ENCODE results near the gene SLC4A2. TPM values are rescaled to one million over a fixed set of nuclear protein-coding genes. Genes with fewer than 3 reads are reported as not detected.

Gene SLC4A2
- total RNA-seq, 1 donor from 2014 or later: 127 TPM

DNA sequence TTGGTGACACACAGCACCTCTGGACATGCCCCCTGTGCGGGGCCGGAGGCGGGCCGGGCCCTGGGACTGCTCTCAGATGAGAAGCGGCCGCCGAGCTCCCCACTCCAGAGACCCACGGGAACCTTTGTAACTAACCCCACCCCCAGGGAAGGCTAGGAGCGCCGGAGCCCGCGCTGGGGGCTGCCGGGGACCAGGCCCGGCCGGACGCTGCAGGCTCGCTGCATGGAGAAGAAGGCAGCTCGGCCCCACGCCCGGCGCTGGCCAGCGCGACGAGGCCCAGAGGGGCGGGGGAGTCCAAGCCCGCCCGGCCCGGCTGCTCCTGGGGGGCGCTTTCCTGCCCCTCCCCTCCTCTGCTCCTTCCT, 63.4 kb downstream of the SLC4A2 start:
- H3K36me3 Mint-ChIP-seq (ENCODE audit: low read depth): peaks cover 16% of the 10 kb centered on the region
- no peak for DNase-seq
- intact Hi-C loops (cut with micrococcal nuclease): loop anchor here (10.0 kb wide), 1 partner anchor 122 kb away; the partner anchor contains the start of gene SMARCD3
- H3K4me1 Mint-ChIP-seq: no peaks in the 10 kb centered on the region
- H3K4me3 Mint-ChIP-seq: no peak overlapping the region
- H3K27me3 Mint-ChIP-seq: no peaks in the 10 kb centered on the region
- no peak overlapping the region for H3K27ac Mint-ChIP-seq
- no peaks in the 10 kb centered on the region for H3K9me3 Mint-ChIP-seq

DNA sequence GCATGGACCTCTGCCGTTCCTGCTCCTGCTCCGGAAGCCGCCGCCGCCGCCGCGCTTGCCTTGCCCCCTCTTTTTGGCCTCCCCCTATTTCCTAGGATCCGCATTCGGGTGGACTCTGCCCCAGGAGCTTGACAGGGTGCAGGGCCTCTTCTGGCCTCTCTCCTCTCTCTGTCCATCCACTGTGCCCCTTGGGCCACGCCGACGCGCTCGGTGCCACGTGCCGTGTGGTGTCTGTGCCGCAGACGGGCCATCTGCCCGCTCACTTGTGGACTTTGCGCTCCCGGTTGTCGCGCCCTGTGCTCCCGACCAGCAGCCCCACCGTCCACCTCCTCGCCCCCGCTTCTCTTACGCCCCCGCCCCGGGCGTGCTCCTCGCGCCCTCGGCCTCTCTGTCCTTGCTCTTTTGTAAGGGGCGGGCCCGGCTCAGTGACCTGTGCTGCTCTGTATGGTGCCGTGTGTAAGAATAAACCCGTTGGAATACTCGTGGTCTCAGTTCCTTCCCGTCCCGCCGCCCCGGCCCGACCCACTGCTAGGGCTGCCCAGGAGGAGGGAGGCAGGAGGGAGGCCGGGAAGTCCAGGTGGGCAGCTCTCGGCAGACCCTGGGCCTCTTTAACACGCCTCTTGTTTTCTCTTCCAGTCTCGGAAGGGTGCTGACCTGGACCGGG, 63.9 kb downstream of the SLC4A2 start:
- intact Hi-C loops (cut with micrococcal nuclease): loop anchor here (10.0 kb wide), 1 partner anchor 122 kb away; the partner anchor contains the start of gene SMARCD3
- Mint-ChIP-seq H3K27me3 (no peaks in the 10 kb centered on the region), H3K4me3 (no peak overlapping the region), H3K4me1 (no peaks in the 10 kb centered on the region), H3K9me3 (no peaks in the 10 kb centered on the region), H3K27ac (no peak overlapping the region), H3K36me3 (ENCODE audit: low read depth) (peaks cover 16% of the 10 kb centered on the region)
- no peak for DNase-seq

DNA sequence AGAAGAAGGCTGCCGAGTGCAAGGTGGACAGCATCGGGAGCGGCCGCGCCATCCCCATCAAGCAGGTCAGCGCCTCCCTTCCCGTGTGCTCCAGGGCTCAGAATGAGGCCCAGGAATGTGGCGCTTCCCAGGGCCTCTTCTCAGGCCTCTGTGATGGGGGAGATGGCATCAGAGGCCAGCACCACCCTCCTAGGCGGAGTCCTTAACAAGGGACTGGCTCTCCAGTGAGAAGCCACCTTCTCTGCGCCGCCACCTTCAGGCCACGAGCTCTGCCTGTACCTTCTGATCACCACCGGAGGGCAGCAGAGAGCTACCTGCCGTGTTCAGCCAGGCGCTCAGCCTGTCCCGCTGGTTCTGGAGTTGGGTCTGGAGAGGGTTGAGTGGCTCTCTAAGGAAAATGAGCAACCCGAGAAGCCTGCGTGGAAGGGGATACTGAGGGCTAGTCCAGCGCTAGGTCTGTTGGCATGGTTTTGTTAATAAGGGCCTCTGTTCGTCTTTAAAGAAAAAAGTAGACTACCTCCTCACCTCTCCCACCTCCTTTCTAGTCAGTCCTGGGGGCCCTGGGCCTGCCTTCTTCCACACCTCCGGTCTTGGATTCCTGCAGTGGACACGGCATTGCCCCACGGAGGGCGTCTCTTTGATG, 64.6 kb downstream of the SLC4A2 start:
- H3K27ac Mint-ChIP-seq: no peak overlapping the region
- no peak overlapping the region for H3K4me3 Mint-ChIP-seq
- no peaks in the 10 kb centered on the region for H3K27me3 Mint-ChIP-seq
- H3K36me3 Mint-ChIP-seq (ENCODE audit: low read depth): peaks cover 16% of the 10 kb centered on the region
- DNase-seq: peak; percentile 95
- H3K4me1 Mint-ChIP-seq: no peaks in the 10 kb centered on the region
- no peaks in the 10 kb centered on the region for H3K9me3 Mint-ChIP-seq
- intact Hi-C loops (cut with micrococcal nuclease): loop anchor here (1.0 to 10.0 kb wide), 3 partner anchors 48 to 179 kb away; partner anchors contain the start of gene SMARCD3

DNA sequence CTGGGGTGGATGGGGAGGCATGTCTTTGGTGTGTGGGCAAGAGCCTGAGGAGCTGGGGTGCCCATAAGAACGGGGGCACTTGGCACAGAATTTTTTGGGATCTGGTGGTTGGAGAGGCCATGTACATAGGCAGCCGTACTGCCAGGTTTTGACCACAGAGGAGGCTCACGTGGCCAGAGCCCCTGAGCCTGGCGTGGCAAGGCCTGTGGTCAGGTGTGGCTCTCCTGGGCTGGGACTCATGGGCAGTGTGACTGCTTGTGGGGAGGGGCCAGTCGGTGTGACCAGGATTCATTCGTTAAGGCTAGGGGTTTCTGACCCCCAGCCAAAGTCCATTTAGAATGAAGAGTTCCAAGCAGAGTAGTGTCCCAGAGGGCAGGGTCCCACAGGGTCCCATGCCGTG, 65.1 kb downstream of the SLC4A2 start:
- Mint-ChIP-seq H3K27ac (no peak overlapping the region), H3K36me3 (ENCODE audit: low read depth) (peaks cover 14% of the 10 kb centered on the region), H3K27me3 (no peaks in the 10 kb centered on the region), H3K9me3 (no peaks in the 10 kb centered on the region), H3K4me3 (no peak overlapping the region), H3K4me1 (no peaks in the 10 kb centered on the region)
- intact Hi-C loops (cut with micrococcal nuclease): loop anchor here (1.0 to 10.0 kb wide), 3 partner anchors 48 to 179 kb away; partner anchors contain the start of gene SMARCD3
- no peak for DNase-seq

DNA sequence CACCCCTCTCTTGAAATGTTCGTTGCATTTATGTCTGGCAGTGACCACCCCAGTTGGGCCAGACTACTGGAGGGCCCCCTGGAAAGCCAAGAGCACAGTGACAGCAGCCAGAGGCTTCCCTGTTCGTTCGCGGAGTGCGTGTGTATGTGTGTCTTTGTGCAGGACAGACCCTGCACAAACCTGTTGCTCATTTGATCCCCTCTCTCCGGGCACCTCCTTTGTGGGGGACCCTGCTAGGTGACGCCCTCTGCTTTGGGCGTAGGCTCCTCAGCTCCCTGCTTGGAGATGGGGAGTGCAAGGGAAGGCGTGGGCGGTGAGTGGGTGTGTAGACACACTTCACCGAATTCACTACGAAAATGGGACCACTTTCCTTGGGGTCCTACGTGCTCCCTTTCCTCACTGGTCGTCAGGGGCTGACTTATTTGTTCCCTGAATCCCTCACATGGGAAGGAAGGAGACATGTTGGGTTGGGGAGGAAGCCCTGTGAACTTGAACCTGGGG, 65.6 kb downstream of the SLC4A2 start:
- no peaks in the 10 kb centered on the region for H3K27me3 Mint-ChIP-seq
- no peak for DNase-seq
- no peak overlapping the region for H3K4me3 Mint-ChIP-seq
- H3K9me3 Mint-ChIP-seq: no peaks in the 10 kb centered on the region
- H3K27ac Mint-ChIP-seq: no peak overlapping the region
- no peaks in the 10 kb centered on the region for H3K4me1 Mint-ChIP-seq
- H3K36me3 Mint-ChIP-seq (ENCODE audit: low read depth): peaks cover 12% of the 10 kb centered on the region
- intact Hi-C loops (cut with micrococcal nuclease): loop anchor here (1.0 to 10.0 kb wide), 3 partner anchors 47 to 178 kb away; partner anchors contain the start of gene SMARCD3

DNA sequence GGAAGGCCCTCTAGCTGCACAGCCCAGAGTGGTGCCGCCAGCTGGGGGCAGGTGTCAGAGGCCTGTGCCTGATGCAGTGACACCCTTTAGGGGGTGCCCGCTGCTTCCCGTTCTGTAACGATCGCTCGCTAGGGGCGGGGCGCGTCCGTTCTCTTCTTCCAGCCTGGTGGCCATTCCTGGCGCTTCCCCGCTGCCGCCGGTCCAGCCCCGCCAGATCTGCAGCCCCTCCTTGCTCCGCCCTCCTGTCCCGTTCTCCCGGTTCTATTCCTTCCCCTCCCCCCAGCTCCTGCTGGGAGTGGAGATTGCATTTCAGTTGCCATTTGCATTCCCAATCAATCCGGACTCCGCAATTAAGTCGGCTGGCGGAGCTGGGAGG, 66.1 kb downstream of the SLC4A2 start:
- Mint-ChIP-seq H3K27ac (no peak overlapping the region), H3K4me1 (no peaks in the 10 kb centered on the region), H3K4me3 (no peak overlapping the region), H3K36me3 (ENCODE audit: low read depth) (peaks cover 11% of the 10 kb centered on the region), H3K9me3 (no peaks in the 10 kb centered on the region), H3K27me3 (no peaks in the 10 kb centered on the region)
- intact Hi-C loops (cut with micrococcal nuclease): loop anchor here (10.0 kb wide), 1 partner anchor 119 kb away; the partner anchor contains the start of gene SMARCD3
- DNase-seq: no peak

DNA sequence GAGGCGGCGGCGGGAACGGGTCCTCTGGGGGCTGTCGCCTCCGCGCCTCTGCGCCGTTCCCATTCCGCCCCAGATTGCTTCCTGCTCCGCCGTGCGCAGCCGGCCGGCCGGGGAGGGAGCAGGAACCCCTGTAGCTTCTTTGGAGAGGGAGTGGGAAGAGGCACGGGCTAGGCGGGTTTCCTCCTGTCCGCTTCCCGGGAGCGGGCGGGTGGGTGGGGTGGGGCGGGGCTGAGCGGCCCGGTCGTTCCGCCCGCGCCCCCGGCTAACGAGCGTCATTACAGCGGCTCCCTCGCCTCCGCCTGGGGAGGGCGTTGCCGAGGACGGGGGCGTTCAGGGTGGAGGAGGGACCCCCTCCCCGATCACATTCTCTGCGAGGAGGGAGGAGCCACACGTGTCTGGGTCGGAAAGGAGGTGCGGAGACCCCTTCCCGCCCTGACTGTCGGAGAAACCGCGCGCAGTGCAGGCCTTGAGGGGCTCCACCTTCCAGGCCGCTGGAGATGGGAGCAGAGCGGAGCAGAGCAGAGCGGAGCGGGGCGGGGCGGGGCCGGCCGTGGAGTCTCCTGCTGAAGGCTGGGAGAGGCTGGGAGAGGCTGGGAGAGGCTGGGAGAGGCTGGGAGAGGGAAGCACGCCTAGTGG, 66.6 kb downstream of the SLC4A2 start:
- no peaks in the 10 kb centered on the region for H3K4me1 Mint-ChIP-seq
- intact Hi-C loops (cut with micrococcal nuclease): loop anchor here (10.0 kb wide), 1 partner anchor 119 kb away; the partner anchor contains the start of gene SMARCD3
- DNase-seq: no peak

More for the DNA sequence above, 66.6 kb downstream of the SLC4A2 start:
- no peaks in the 10 kb centered on the region for H3K27me3 Mint-ChIP-seq
- no peak overlapping the region for H3K27ac Mint-ChIP-seq
- no peaks in the 10 kb centered on the region for H3K9me3 Mint-ChIP-seq
- H3K4me3 Mint-ChIP-seq: no peak overlapping the region
- H3K36me3 Mint-ChIP-seq (ENCODE audit: low read depth): peaks cover 6% of the 10 kb centered on the region

Other genes starting within 250 kb of the SLC4A2 start
- not detected in 2 replicates for gene AOC1, start 207.1 kb upstream of the SLC4A2 start, total RNA-seq
- 0.36 and 0.37 TPM in 2 replicates for gene KCNH2, start 81.3 kb upstream of the SLC4A2 start, total RNA-seq
- gene NOS3, start 68.6 kb upstream of the SLC4A2 start, total RNA-seq: 14.3 and 15.7 TPM in 2 replicates
- gene ATG9B, start 35.1 kb upstream of the SLC4A2 start, total RNA-seq: 7.3 and 7.5 TPM in 2 replicates
- 56.4 and 57.4 TPM in 2 replicates for gene ABCB8, start 31.1 kb upstream of the SLC4A2 start, total RNA-seq
- gene ASIC3, start 11.1 kb upstream of the SLC4A2 start, total RNA-seq: 3.5 and 4.0 TPM in 2 replicates
- 26.5 and 26.8 TPM in 2 replicates for gene CDK5, start 1.7 kb upstream of the SLC4A2 start, total RNA-seq
- gene FASTK, start 21.2 kb downstream of the SLC4A2 start, total RNA-seq: 90.8 and 92.3 TPM in 2 replicates
- 53.8 and 59.2 TPM in 2 replicates for gene TMUB1, start 23.9 kb downstream of the SLC4A2 start, total RNA-seq
- 54.3 and 60.0 TPM in 2 replicates for gene AGAP3, start 26.9 kb downstream of the SLC4A2 start, total RNA-seq
- gene GBX1, start 108.1 kb downstream of the SLC4A2 start, total RNA-seq: not detected in 2 replicates
- not detected in 2 replicates for gene ASB10, start 127.7 kb downstream of the SLC4A2 start, total RNA-seq
- 0.83 TPM in 1 of 2 replicates, not detected in the other for gene H2BK1, start 150.9 kb downstream of the SLC4A2 start, total RNA-seq
- 84.6 and 90.3 TPM in 2 replicates for gene ABCF2, start 167.6 kb downstream of the SLC4A2 start, total RNA-seq
- gene CHPF2, start 172.9 kb downstream of the SLC4A2 start, total RNA-seq: 42.0 and 46.4 TPM in 2 replicates
- 2.2 and 2.9 TPM in 2 replicates for gene SMARCD3, start 189.1 kb downstream of the SLC4A2 start, total RNA-seq

All from activated CD4-positive, alpha-beta T cell treated with anti-CD3 and anti-CD28 coated beads, Interleukin-2, amount 10 ng/mL, durations not matched to agents 24 days and 14 days (primary cell).